Astrocyte (in vitro differentiated cells and primary cell): Measurements from ENCODE around the gene INPPL1. TPM values are rescaled to one million over a fixed set of nuclear protein-coding genes. Genes with fewer than 3 reads are reported as not detected.

Experiments used
- DNase-seq: peaks from one replicate; pipeline ENCODE4 v3.0.0-alpha.2; 2010; ENCODE audit warnings: low read depth
- FAIRE-seq: peaks from 2 replicates; lab custom pipeline; 2011; peaks lifted over from hg19 to GRCh38; lab: Jason Lieb, UNC
- H2AFZ ChIP-seq: 2 replicates; pipeline ENCODE4 v1.6.0; 2012; ENCODE audit warnings: low read depth, low read length, inconsistent platforms
- H3K27ac ChIP-seq: 2 replicates; pipeline ENCODE4 v1.5.1; 2011; ENCODE audit warnings: low read depth, low read length, inconsistent platforms
- H3K27me3 ChIP-seq: 2 replicates; pipeline ENCODE4 v1.6.0; 2011; ENCODE audit warnings: low read length, inconsistent platforms; ENCODE audit not compliant: insufficient read depth
- H3K36me3 ChIP-seq: 2 replicates; pipeline ENCODE4 v1.5.1; 2011; ENCODE audit warnings: low read length, inconsistent platforms; ENCODE audit not compliant: insufficient read depth
- H3K4me1 ChIP-seq: 2 replicates; pipeline ENCODE4 v1.5.1; 2011; ENCODE audit warnings: low read length, inconsistent platforms; ENCODE audit not compliant: insufficient read depth
- H3K4me2 ChIP-seq: 2 replicates; pipeline ENCODE4 v1.6.0; 2012; ENCODE audit warnings: low read length, inconsistent platforms
- H3K4me3 ChIP-seq: 2 replicates; pipeline ENCODE4 v1.5.1; 2011; ENCODE audit warnings: low read depth, mild to moderate bottlenecking, low read length, inconsistent platforms; ENCODE audit not compliant: insufficient read depth
- H3K79me2 ChIP-seq: 2 replicates; pipeline ENCODE4 v1.6.0; 2012; ENCODE audit warnings: mild to moderate bottlenecking, low read length, inconsistent platforms; ENCODE audit not compliant: insufficient read depth
- H3K9ac ChIP-seq: 2 replicates; pipeline ENCODE4 v1.6.0; 2012; ENCODE audit warnings: mild to moderate bottlenecking, low read length, inconsistent platforms
- H3K9me3 ChIP-seq: 2 replicates; pipeline ENCODE4 v1.5.1; 2012; ENCODE audit warnings: low read depth, mild to moderate bottlenecking, low read length, inconsistent platforms; ENCODE audit not compliant: insufficient read depth
- H4K20me1 ChIP-seq: 2 replicates; pipeline ENCODE4 v1.6.0; 2012; ENCODE audit warnings: low read length, inconsistent platforms; ENCODE audit not compliant: insufficient read depth
- H3K27ac Mint-ChIP-seq: one replicate; pipeline ENCODE4 v1.8.0; 2021; ENCODE audit warnings: mild to moderate bottlenecking, mixed read lengths; ENCODE audit not compliant: unreplicated experiment
- H3K27me3 Mint-ChIP-seq: one replicate; pipeline ENCODE4 v1.8.0; 2021; ENCODE audit warnings: low read depth, mixed read lengths; ENCODE audit not compliant: unreplicated experiment
- H3K36me3 Mint-ChIP-seq: one replicate; pipeline ENCODE4 v1.8.0; 2021; ENCODE audit warnings: low read depth, mixed read lengths; ENCODE audit not compliant: unreplicated experiment
- H3K4me1 Mint-ChIP-seq: one replicate; pipeline ENCODE4 v1.8.0; 2021; ENCODE audit warnings: low read depth, mixed read lengths; ENCODE audit not compliant: unreplicated experiment
- H3K4me3 Mint-ChIP-seq: one replicate; pipeline ENCODE4 v1.8.0; 2021; ENCODE audit warnings: mild to moderate bottlenecking, moderate library complexity, mixed read lengths; ENCODE audit not compliant: unreplicated experiment
- H3K9me3 Mint-ChIP-seq: one replicate; pipeline ENCODE4 v1.8.0; 2021; ENCODE audit warnings: mild to moderate bottlenecking, mixed read lengths; ENCODE audit not compliant: unreplicated experiment
- CTCF ChIP-seq: IDR thresholded peaks from 2 replicates; pipeline ENCODE4 v1.5.1; 2011; ENCODE audit warnings: low read depth, mild to moderate bottlenecking, inconsistent platforms, low read length, moderate library complexity; ENCODE audit not compliant: insufficient read depth
- EZH2 ChIP-seq: IDR thresholded peaks from 2 replicates; pipeline ENCODE4 v1.6.1; 2012; ENCODE audit warnings: mild to moderate bottlenecking, low read length, inconsistent platforms; ENCODE audit not compliant: insufficient read depth
- total RNA-seq: library from RNA; stranded (reverse); gene quantifications from 2 replicates; pipeline ENCODE4 v1.2.1, GENCODE V29; 2021

The INPPL1 gene
- total RNA-seq, 1 donor from 2014 or later = 276 TPM

GRCh38 chr11:72244060-72244360 lies 19.4 kb downstream of the INPPL1 start, which contains the start of gene PHOX2A:
TSS of gene PHOX2A (minus strand) at chr11:72244176. CDS start at chr11:72244004, 172 bp downstream.
- Mint-ChIP-seq H3K27me3 (peaks cover 39% of the 10 kb centered on the region), H3K9me3 (peaks cover 17% of the 10 kb centered on the region), H3K4me1 (peaks cover 7% of the 10 kb centered on the region), H3K36me3 (peaks cover 4% of the 10 kb centered on the region), H3K4me3 (peak within 1 kb of the TSS; percentile 66), H3K27ac (no peak within 1 kb of the TSS)
- Histone ChIP-seq H3K9ac (no peak within 1 kb of the TSS), H3K27ac (no peak within 1 kb of the TSS), H3K27me3 (peaks cover 75% of the 10 kb centered on the region), H3K4me2 (peak within 1 kb of the TSS; percentile 73), H4K20me1 (peaks cover 11% of the 10 kb centered on the region), H2AFZ (no peak within 1 kb of the TSS), H3K36me3 (no peaks in the 10 kb centered on the region), H3K9me3 (no peaks in the 10 kb centered on the region), H3K4me3 (peak within 1 kb of the TSS; percentile 25), H3K79me2 (no peaks in the 10 kb centered on the region), H3K4me1 (peaks cover 18% of the 10 kb centered on the region)
- DNase-seq (no peak), FAIRE-seq (no peak)
- no peak for TF ChIP-seq CTCF
- TF ChIP-seq EZH2 = no peak

- peak overlapping the region; percentile 66 for H3K4me3 Mint-ChIP-seq
- Histone ChIP-seq H2AFZ (no peak overlapping the region), H3K4me2 (peak overlapping the region; percentile 73), H3K27me3 (peaks cover 77% of the 10 kb centered on the region), H3K9me3 (no peaks in the 10 kb centered on the region), H3K4me3 (peak overlapping the region; percentile 25), H3K36me3 (no peaks in the 10 kb centered on the region), H3K9ac (no peak overlapping the region), H3K79me2 (no peaks in the 10 kb centered on the region), H4K20me1 (peaks cover 8% of the 10 kb centered on the region), H3K27ac (no peak overlapping the region), H3K4me1 (peaks cover 12% of the 10 kb centered on the region)
- peaks cover 17% of the 10 kb centered on the region for H3K9me3 Mint-ChIP-seq
- DNase-seq (no peak), FAIRE-seq (no peak)
- no peak for TF ChIP-seq CTCF
- peak; percentile 81 for TF ChIP-seq EZH2
- H3K36me3 Mint-ChIP-seq = peaks cover 2% of the 10 kb centered on the region
- peaks cover 41% of the 10 kb centered on the region for H3K27me3 Mint-ChIP-seq
- no peak overlapping the region for H3K27ac Mint-ChIP-seq
- peaks cover 7% of the 10 kb centered on the region for H3K4me1 Mint-ChIP-seq
Observed at GRCh38 chr11:72244361-72245262, 20.0 kb downstream of the INPPL1 start.
